ENCODE results near the gene SFTPA1. TPM values are rescaled to one million over a fixed set of nuclear protein-coding genes. Genes with fewer than 3 reads are reported as not detected.
"Not testable (repeated sequence)": the region's sequence is repeated elsewhere in the genome, so short reads cannot be mapped to it uniquely, and the experiment has no call there.

Gene SFTPA1
- total RNA-seq, 1 donor from 2014 or later: not detected

DNA sequence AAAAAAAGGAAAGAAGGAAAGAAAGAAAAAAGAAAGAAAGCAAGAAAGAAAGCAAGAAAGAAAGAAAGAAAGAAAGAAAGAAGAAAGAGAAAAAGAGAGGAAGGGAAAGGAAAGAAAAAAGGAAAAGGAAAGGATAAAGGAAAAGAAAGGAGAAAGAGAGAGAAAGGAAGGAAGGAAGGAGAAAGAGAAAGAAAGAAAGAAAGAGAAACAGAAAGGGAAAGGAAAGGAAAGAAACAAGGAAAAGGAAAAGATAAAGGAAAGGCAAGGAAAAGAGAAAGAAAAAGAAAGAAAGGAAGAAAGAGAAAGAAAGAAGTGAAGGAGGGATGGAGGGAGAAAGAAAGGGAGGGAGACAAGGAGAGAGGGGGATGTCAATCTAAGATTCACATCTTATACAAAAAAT is 29.7 kb upstream of the SFTPA1 start:
- H3K4me2 ChIP-seq (ENCODE audit: low read length): no peak overlapping the region
- no peak for FAIRE-seq
- peaks cover 5% of the 10 kb centered on the region for H3K9me3 Mint-ChIP-seq (ENCODE audit: unreplicated experiment)
- peaks cover 17% of the 10 kb centered on the region for H3K27me3 Mint-ChIP-seq (ENCODE audit: low read depth, unreplicated experiment)
- H3K27ac ChIP-seq (ENCODE audit: low read depth, low read length): no peak overlapping the region
- H4K20me1 ChIP-seq (ENCODE audit: insufficient read depth, low read length): no peaks in the 10 kb centered on the region
- no peak overlapping the region for H3K27ac Mint-ChIP-seq (ENCODE audit: unreplicated experiment)
- H3K27me3 ChIP-seq (ENCODE audit: insufficient read depth, low read length): peaks cover 10% of the 10 kb centered on the region
- TF ChIP-seq EZH2 (IDR thresholded peaks at IDR 0.05; ENCODE audit: insufficient read depth, low read length): no peak
- no peak for TF ChIP-seq CTCF (IDR thresholded peaks at IDR 0.05; ENCODE audit: insufficient read depth, low read depth, low read length)
- no peaks in the 10 kb centered on the region for H3K4me1 Mint-ChIP-seq (ENCODE audit: low read depth, unreplicated experiment)
- H3K36me3 Mint-ChIP-seq (ENCODE audit: low read depth, unreplicated experiment): peaks cover 5% of the 10 kb centered on the region
- H2AFZ ChIP-seq (ENCODE audit: low read depth, low read length): no peak overlapping the region
- H3K9me3 ChIP-seq (ENCODE audit: insufficient read depth, low read depth, low read length): no peaks in the 10 kb centered on the region
- no peak overlapping the region for H3K4me3 Mint-ChIP-seq (ENCODE audit: unreplicated experiment)
- no peaks in the 10 kb centered on the region for H3K36me3 ChIP-seq (ENCODE audit: insufficient read depth, low read length)
- H3K4me3 ChIP-seq (ENCODE audit: insufficient read depth, low read depth, low read length): no peak overlapping the region
- H3K9ac ChIP-seq (ENCODE audit: low read length): no peak overlapping the region
- H3K4me1 ChIP-seq (ENCODE audit: insufficient read depth, low read length): no peaks in the 10 kb centered on the region
- no peaks in the 10 kb centered on the region for H3K79me2 ChIP-seq (ENCODE audit: insufficient read depth, low read length)
- no peak for DNase-seq (ENCODE audit: low read depth)

- H3K9ac ChIP-seq (ENCODE audit: low read length): no peak overlapping the region
- peaks cover 10% of the 10 kb centered on the region for H3K27me3 ChIP-seq (ENCODE audit: insufficient read depth, low read length)
- no peaks in the 10 kb centered on the region for H3K79me2 ChIP-seq (ENCODE audit: insufficient read depth, low read length)
- H3K36me3 ChIP-seq (ENCODE audit: insufficient read depth, low read length): no peaks in the 10 kb centered on the region
- no peak overlapping the region for H2AFZ ChIP-seq (ENCODE audit: low read depth, low read length)
- DNase-seq (ENCODE audit: low read depth) (no peak), FAIRE-seq (no peak)
- TF ChIP-seq CTCF (IDR thresholded peaks at IDR 0.05; ENCODE audit: insufficient read depth, low read depth, low read length) (no peak), EZH2 (IDR thresholded peaks at IDR 0.05; ENCODE audit: insufficient read depth, low read length) (no peak)
- Mint-ChIP-seq H3K27me3 (ENCODE audit: low read depth, unreplicated experiment) (peaks cover 23% of the 10 kb centered on the region), H3K4me1 (ENCODE audit: low read depth, unreplicated experiment) (no peaks in the 10 kb centered on the region), H3K4me3 (ENCODE audit: unreplicated experiment) (no peak overlapping the region), H3K27ac (ENCODE audit: unreplicated experiment) (no peak overlapping the region), H3K36me3 (ENCODE audit: low read depth, unreplicated experiment) (peaks cover 5% of the 10 kb centered on the region), H3K9me3 (ENCODE audit: unreplicated experiment) (peaks cover 5% of the 10 kb centered on the region)
- no peaks in the 10 kb centered on the region for H3K9me3 ChIP-seq (ENCODE audit: insufficient read depth, low read depth, low read length)
- no peak overlapping the region for H3K27ac ChIP-seq (ENCODE audit: low read depth, low read length)
- no peaks in the 10 kb centered on the region for H3K4me1 ChIP-seq (ENCODE audit: insufficient read depth, low read length)
- H3K4me2 ChIP-seq (ENCODE audit: low read length): no peak overlapping the region
- H4K20me1 ChIP-seq (ENCODE audit: insufficient read depth, low read length): no peaks in the 10 kb centered on the region
- no peak overlapping the region for H3K4me3 ChIP-seq (ENCODE audit: insufficient read depth, low read depth, low read length)
Measured at GRCh38 chr10:79582096-79582495, 28.6 kb upstream of the SFTPA1 start.

DNA sequence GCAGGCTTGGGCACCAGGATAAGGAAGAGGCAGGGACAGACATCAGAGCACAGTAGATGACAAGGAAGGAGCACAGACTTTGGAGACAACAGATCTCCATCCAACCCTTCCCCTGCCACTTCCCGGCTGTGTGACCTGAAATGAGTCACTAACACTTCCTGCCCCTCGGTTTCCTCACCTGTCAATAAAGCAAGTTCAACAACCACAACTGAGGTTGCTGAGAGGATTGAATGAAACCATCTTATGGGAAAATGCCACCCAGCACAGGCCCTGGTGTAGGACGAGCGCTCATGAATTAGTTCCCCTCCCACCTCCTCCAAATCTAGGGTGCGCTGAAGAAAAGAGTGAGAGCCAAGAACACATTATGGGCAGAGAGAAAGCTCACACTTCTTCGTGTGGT is 27.8 kb upstream of the SFTPA1 start:
- H3K79me2 ChIP-seq (ENCODE audit: insufficient read depth, low read length); H3K36me3 Mint-ChIP-seq (ENCODE audit: low read depth, unreplicated experiment); H2AFZ ChIP-seq (ENCODE audit: low read depth, low read length); DNase-seq (ENCODE audit: low read depth); H3K4me1 Mint-ChIP-seq (ENCODE audit: low read depth, unreplicated experiment); H3K9me3 ChIP-seq (ENCODE audit: insufficient read depth, low read depth, low read length); H3K27me3 ChIP-seq (ENCODE audit: insufficient read depth, low read length); H3K27ac ChIP-seq (ENCODE audit: low read depth, low read length); H3K4me3 ChIP-seq (ENCODE audit: insufficient read depth, low read depth, low read length); H3K9ac ChIP-seq (ENCODE audit: low read length); H3K4me2 ChIP-seq (ENCODE audit: low read length); H4K20me1 ChIP-seq (ENCODE audit: insufficient read depth, low read length); H3K36me3 ChIP-seq (ENCODE audit: insufficient read depth, low read length); H3K27ac Mint-ChIP-seq (ENCODE audit: unreplicated experiment); H3K4me3 Mint-ChIP-seq (ENCODE audit: unreplicated experiment); H3K9me3 Mint-ChIP-seq (ENCODE audit: unreplicated experiment); H3K4me1 ChIP-seq (ENCODE audit: insufficient read depth, low read length): not testable (repeated sequence)
- FAIRE-seq: peak; percentile 45
- H3K27me3 Mint-ChIP-seq (ENCODE audit: low read depth, unreplicated experiment): peaks cover 24% of the 10 kb centered on the region

Data from astrocyte (in vitro differentiated cells and primary cell).